Measurements from ENCODE around the gene RFPL4AL1. TPM values are rescaled to one million over a fixed set of nuclear protein-coding genes. Genes with fewer than 3 reads are reported as not detected.

The RFPL4AL1 gene
- total and polyA plus RNA-seq, 9 of the 15 experiments (the other 6 are each of a cell fraction or from before 2014, with no cell fraction given): 0.18 to 0.21 TPM; not detected in 7

- H3K9me1 ChIP-seq (ENCODE audit: control insufficient read depth, insufficient read depth, low read length): no peaks in the 10 kb centered on the region
- TF ChIP-seq, protein P1, sequence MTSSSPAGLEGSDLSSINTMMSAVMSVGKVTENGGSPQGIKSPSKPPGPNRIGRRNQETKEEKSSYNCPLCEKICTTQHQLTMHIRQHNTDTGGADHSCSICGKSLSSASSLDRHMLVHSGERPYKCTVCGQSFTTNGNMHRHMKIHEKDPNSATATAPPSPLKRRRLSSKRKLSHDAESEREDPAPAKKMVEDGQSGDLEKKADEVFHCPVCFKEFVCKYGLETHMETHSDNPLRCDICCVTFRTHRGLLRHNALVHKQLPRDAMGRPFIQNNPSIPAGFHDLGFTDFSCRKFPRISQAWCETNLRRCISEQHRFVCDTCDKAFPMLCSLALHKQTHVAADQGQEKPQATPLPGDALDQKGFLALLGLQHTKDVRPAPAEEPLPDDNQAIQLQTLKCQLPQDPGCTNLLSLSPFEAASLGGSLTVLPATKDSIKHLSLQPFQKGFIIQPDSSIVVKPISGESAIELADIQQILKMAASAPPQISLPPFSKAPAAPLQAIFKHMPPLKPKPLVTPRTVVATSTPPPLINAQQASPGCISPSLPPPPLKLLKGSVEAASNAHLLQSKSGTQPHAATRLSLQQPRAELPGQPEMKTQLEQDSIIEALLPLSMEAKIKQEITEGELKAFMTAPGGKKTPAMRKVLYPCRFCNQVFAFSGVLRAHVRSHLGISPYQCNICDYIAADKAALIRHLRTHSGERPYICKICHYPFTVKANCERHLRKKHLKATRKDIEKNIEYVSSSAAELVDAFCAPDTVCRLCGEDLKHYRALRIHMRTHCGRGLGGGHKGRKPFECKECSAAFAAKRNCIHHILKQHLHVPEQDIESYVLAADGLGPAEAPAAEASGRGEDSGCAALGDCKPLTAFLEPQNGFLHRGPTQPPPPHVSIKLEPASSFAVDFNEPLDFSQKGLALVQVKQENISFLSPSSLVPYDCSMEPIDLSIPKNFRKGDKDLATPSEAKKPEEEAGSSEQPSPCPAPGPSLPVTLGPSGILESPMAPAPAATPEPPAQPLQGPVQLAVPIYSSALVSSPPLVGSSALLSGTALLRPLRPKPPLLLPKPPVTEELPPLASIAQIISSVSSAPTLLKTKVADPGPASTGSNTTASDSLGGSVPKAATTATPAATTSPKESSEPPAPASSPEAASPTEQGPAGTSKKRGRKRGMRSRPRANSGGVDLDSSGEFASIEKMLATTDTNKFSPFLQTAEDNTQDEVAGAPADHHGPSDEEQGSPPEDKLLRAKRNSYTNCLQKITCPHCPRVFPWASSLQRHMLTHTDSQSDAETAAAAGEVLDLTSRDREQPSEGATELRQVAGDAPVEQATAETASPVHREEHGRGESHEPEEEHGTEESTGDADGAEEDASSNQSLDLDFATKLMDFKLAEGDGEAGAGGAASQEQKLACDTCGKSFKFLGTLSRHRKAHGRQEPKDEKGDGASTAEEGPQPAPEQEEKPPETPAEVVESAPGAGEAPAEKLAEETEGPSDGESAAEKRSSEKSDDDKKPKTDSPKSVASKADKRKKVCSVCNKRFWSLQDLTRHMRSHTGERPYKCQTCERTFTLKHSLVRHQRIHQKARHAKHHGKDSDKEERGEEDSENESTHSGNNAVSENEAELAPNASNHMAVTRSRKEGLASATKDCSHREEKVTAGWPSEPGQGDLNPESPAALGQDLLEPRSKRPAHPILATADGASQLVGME (CRISPR knock-in tag; IDR thresholded peaks at IDR 0.05): no peak
- TF ChIP-seq GATAD2A (IDR thresholded peaks at IDR 0.05) (no peak), POLR2B (IDR thresholded peaks at IDR 0.05; ENCODE audit: low read depth, partially characterized antibody) (no peak), TCF3 (CRISPR knock-in tag; IDR thresholded peaks at IDR 0.05) (no peak), MTA1 (IDR thresholded peaks at IDR 0.05; ENCODE audit: borderline replicate concordance) (no peak), ZNF655 (CRISPR knock-in tag; IDR thresholded peaks at IDR 0.05) (no peak), CSDE1 (IDR thresholded peaks at IDR 0.05) (no peak), FUS (optimal IDR thresholded peaks at IDR 0.05; ENCODE audit: low read depth, low read length) (no peak), POLR2AphosphoS5 (IDR thresholded peaks at IDR 0.05; ENCODE audit: control insufficient read depth, insufficient read depth, low read depth, low read length) (no peak), KDM5B (IDR thresholded peaks at IDR 0.05; ENCODE audit: insufficient replicate concordance, low read depth, low read length) (no peak), CBFA2T2 (conservative IDR thresholded peaks at IDR 0.05) (no peak), ZNF311 (CRISPR knock-in tag; IDR thresholded peaks at IDR 0.05) (no peak), WHSC1 (IDR thresholded peaks at IDR 0.05; ENCODE audit: low read length) (no peak), ZNF445 (CRISPR knock-in tag; IDR thresholded peaks at IDR 0.05; ENCODE audit: low read depth) (no peak)
- TF ChIP-seq, protein P2, sequence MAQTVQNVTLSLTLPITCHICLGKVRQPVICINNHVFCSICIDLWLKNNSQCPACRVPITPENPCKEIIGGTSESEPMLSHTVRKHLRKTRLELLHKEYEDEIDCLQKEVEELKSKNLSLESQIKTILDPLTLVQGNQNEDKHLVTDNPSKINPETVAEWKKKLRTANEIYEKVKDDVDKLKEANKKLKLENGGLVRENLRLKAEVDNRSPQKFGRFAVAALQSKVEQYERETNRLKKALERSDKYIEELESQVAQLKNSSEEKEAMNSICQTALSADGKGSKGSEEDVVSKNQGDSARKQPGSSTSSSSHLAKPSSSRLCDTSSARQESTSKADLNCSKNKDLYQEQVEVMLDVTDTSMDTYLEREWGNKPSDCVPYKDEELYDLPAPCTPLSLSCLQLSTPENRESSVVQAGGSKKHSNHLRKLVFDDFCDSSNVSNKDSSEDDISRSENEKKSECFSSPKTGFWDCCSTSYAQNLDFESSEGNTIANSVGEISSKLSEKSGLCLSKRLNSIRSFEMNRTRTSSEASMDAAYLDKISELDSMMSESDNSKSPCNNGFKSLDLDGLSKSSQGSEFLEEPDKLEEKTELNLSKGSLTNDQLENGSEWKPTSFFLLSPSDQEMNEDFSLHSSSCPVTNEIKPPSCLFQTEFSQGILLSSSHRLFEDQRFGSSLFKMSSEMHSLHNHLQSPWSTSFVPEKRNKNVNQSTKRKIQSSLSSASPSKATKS (CRISPR knock-in tag; IDR thresholded peaks at IDR 0.05): no peak
- WGBS (ENCODE audit: insufficient coverage, low coverage, missing lambda C conversion rate): 5% methylated on average over 6 of the region's 6 CpGs
- no peaks in the 10 kb centered on the region for H3K79me2 ChIP-seq (ENCODE audit: control insufficient read depth, insufficient read depth, low read length)
- H3K4me3 ChIP-seq: no peak overlapping the region
- H3K27ac ChIP-seq (ENCODE audit: extremely low read depth, low read depth, low read length): no peak overlapping the region
- no peaks in the 10 kb centered on the region for H4K20me1 ChIP-seq (replicated peaks; ENCODE audit: control insufficient read depth, insufficient read depth, low read length)
- H3K4me2 ChIP-seq (ENCODE audit: insufficient read depth, low read length): no peak overlapping the region
- POLR2A ChIA-PET: no interaction called here
- no peaks in the 10 kb centered on the region for H3K9me3 ChIP-seq (replicated peaks; ENCODE audit: control insufficient read depth, insufficient read depth, low read depth, low read length)
- H3K4me1 ChIP-seq (replicated peaks in 1 of 2; ENCODE audit: control insufficient read depth in 2 of 2, insufficient read depth in 2 of 2, low read length in 2 of 2): no peaks in the 10 kb centered on the region
- H2AFZ ChIP-seq (ENCODE audit: low read depth, low read length): no peak overlapping the region
- FAIRE-seq: no peak
- BruUV-seq (replicated peaks): no TSS peak
- no peak overlapping the region for H3K9ac ChIP-seq (ENCODE audit: insufficient read depth in 1 of 2, low read depth in 2 of 2, low read length in 2 of 2)
- intact Hi-C loops (cut with micrococcal nuclease): no loop called here
- in situ Hi-C loops (cut with MboI): no loop called here
- no peak for ATAC-seq
- H3K27me3 ChIP-seq (ENCODE audit: control insufficient read depth in 2 of 2, insufficient read depth in 2 of 2, low read length in 2 of 2): peaks cover 26% of the 10 kb centered on the region in 2 experiments
- CTCF ChIA-PET (ENCODE audit: low intra/inter-chr PET ratio): no interaction called here
- H3K36me3 ChIP-seq (ENCODE audit: control insufficient read depth, insufficient read depth, low read length): no peaks in the 10 kb centered on the region
- no peak for DNase-seq (ENCODE audit: extremely low read depth in 1 of 4, low spot score in 3 of 4)
Measured at GRCh38 chr19:55750715-55751114, 18.2 kb upstream of the RFPL4AL1 start.
